H1 (cell line): Measurements from ENCODE around the gene FAHD1. TPM values are rescaled to one million over a fixed set of nuclear protein-coding genes. Genes with fewer than 3 reads are reported as not detected.

ENCODE experiments used
- CTCF ChIA-PET: fragments of 300-600 bp; sonication (Branson Sonifier 250); formaldehyde crosslinking; loops from one replicate; lab custom pipeline; 2021; ENCODE audit not compliant: partially characterized antibody; lab: Charles Lee
- POLR2A ChIA-PET: fragments of 300-600 bp; sonication (Branson Sonifier 250); formaldehyde crosslinking; loops from one replicate; lab custom pipeline; 2021; ENCODE audit warnings: inconsistent platforms; ENCODE audit not compliant: partially characterized antibody; lab: Charles Lee
- DNase-seq, 2 experiments: peaks; one replicate each; pipeline versions ENCODE4 v3.0.0 to v3.0.0-alpha.2; 2010 to 2022; ENCODE audit warnings: low spot score in 2 of 2, low read depth in 1 of 2, mixed read lengths in 1 of 2
- FAIRE-seq: peaks from 2 replicates; lab custom pipeline; 2011; peaks lifted over from hg19 to GRCh38; lab: Jason Lieb, UNC
- H2AFZ ChIP-seq: 2 replicates; pipeline ENCODE4 v1.8.1; 2012; ENCODE audit warnings: low read length, inconsistent platforms
- H2AK5ac ChIP-seq: 2 replicates; pipeline ENCODE4 v1.6.1; 2013; ENCODE audit warnings: low read depth, low read length
- H2BK120ac ChIP-seq: replicated peaks from 2 replicates; pipeline ENCODE3; 2013; ENCODE audit warnings: low read depth, low read length, inconsistent platforms
- H2BK12ac ChIP-seq: 2 replicates; pipeline ENCODE4 v1.6.1; 2013; ENCODE audit warnings: low read depth, low read length
- H2BK15ac ChIP-seq: 2 replicates; pipeline ENCODE4 v1.6.1; 2013; ENCODE audit warnings: low read length
- H2BK20ac ChIP-seq: 2 replicates; pipeline ENCODE4 v1.6.1; 2013; ENCODE audit warnings: low read length
- H2BK5ac ChIP-seq: 2 replicates; pipeline ENCODE4 v1.6.1; 2013; ENCODE audit warnings: low read depth, low read length
- H3K14ac ChIP-seq: 2 replicates; pipeline ENCODE4 v1.6.1; 2013; ENCODE audit warnings: inconsistent platforms; ENCODE audit not compliant: insufficient read length
- H3K18ac ChIP-seq: 2 replicates; pipeline ENCODE4 v1.6.1; 2013; ENCODE audit warnings: low read length; ENCODE audit errors: extremely low read depth
- H3K23ac ChIP-seq: 2 replicates; pipeline ENCODE4 v1.6.1; 2013; ENCODE audit warnings: inconsistent platforms; ENCODE audit not compliant: insufficient read length
- H3K23me2 ChIP-seq: 2 replicates; pipeline ENCODE4 v1.6.1; 2013; ENCODE audit warnings: low read depth, low read length
- H3K27ac ChIP-seq: 2 replicates; pipeline ENCODE4 v1.6.1; 2011; ENCODE audit warnings: low read depth, low read length, inconsistent platforms
- H3K27me3 ChIP-seq, 4 experiments: replicated peaks in 1 of 4; 1 replicate in 1 of 4; 2 replicates in 3 of 4; pipeline versions ENCODE4 v1.6.1 to v1.8.1; 2011 to 2013; ENCODE audit warnings: low read length in 3 of 4, mild to moderate bottlenecking in 3 of 4, inconsistent platforms in 2 of 4, mixed read lengths in 2 of 4, moderate library complexity in 1 of 4; ENCODE audit not compliant: control insufficient read depth in 3 of 4, insufficient read depth in 3 of 4; ENCODE audit errors: extremely low read depth in 1 of 4
- H3K36me3 ChIP-seq, 4 experiments: 2 replicates each; pipeline versions ENCODE4 v1.6.1 to v1.8.1; 2011 to 2013; ENCODE audit warnings: mild to moderate bottlenecking in 4 of 4, low read length in 3 of 4, moderate library complexity in 2 of 4, control low read depth in 1 of 4, inconsistent platforms in 1 of 4; ENCODE audit not compliant: insufficient read depth in 4 of 4, control insufficient read depth in 2 of 4
- H3K4ac ChIP-seq: replicated peaks from 2 replicates; pipeline ENCODE3; 2013; ENCODE audit warnings: low read length, low read depth, mixed read lengths, inconsistent platforms; ENCODE audit not compliant: insufficient read length
- H3K4me1 ChIP-seq, 4 experiments: replicated peaks in 1 of 4; 1 replicate in 1 of 4; 2 replicates in 3 of 4; pipeline versions ENCODE4 v1.6.1 to v1.8.1; 2011 to 2013; ENCODE audit warnings: low read length in 3 of 4, inconsistent platforms in 2 of 4, mixed read lengths in 1 of 4; ENCODE audit not compliant: insufficient read depth in 4 of 4, control insufficient read depth in 3 of 4
- H3K4me2 ChIP-seq, 2 experiments: 2 replicates each; pipeline versions ENCODE4 v1.6.1 to v1.8.1; 2011 to 2013; ENCODE audit warnings: low read depth in 2 of 2, low read length in 2 of 2, control low read depth in 1 of 2, inconsistent platforms in 1 of 2, mild to moderate bottlenecking in 1 of 2; ENCODE audit not compliant: insufficient read depth in 1 of 2
- H3K4me3 ChIP-seq, 4 experiments: fragments of 200-600, 300-600 bp in 1 of 4; sonication (generic), shearing (Covaris generic), sonication (Bioruptor Twin) in 1 of 4; 2 replicates each; pipeline versions ENCODE4 v1.5.1 to v1.8.1; 2011 to 2016; ENCODE audit warnings: low read length in 4 of 4, low read depth in 3 of 4, control low read depth in 2 of 4, inconsistent platforms in 2 of 4, mild to moderate bottlenecking in 2 of 4, mixed read lengths in 1 of 4, moderate library complexity in 1 of 4; ENCODE audit not compliant: insufficient read depth in 2 of 4; ENCODE audit errors: extremely low read depth in 1 of 4
- H3K56ac ChIP-seq: replicated peaks from 2 replicates; pipeline ENCODE3; 2013; ENCODE audit warnings: low read depth, mild to moderate bottlenecking, mixed read lengths, low read length, inconsistent platforms; ENCODE audit not compliant: insufficient read length
- H3K79me1 ChIP-seq: 2 replicates; pipeline ENCODE4 v1.6.1; 2013; ENCODE audit warnings: low read depth, low read length, control low read depth
- H3K79me2 ChIP-seq, 2 experiments: 2 replicates each; pipeline versions ENCODE4 v1.6.1 to v1.8.1; 2012 to 2013; ENCODE audit warnings: low read length in 2 of 2, mild to moderate bottlenecking in 2 of 2, inconsistent platforms in 1 of 2; ENCODE audit not compliant: insufficient read depth in 2 of 2, control insufficient read depth in 1 of 2
- H3K9ac ChIP-seq, 4 experiments: replicated peaks in 1 of 4; 1 replicate in 1 of 4; 2 replicates in 3 of 4; pipeline versions ENCODE4 v1.6.1 to v1.8.1; 2011 to 2013; ENCODE audit warnings: low read depth in 3 of 4, low read length in 3 of 4, control low read depth in 2 of 4, mild to moderate bottlenecking in 2 of 4, moderate library complexity in 2 of 4, inconsistent platforms in 1 of 4; ENCODE audit errors: extremely low read depth in 1 of 4
- H3K9me3 ChIP-seq, 2 experiments: 2 replicates each; pipeline versions ENCODE4 v1.6.1 to v1.8.1; 2012 to 2013; ENCODE audit warnings: mild to moderate bottlenecking in 2 of 2, moderate library complexity in 2 of 2, control low read depth in 1 of 2, inconsistent platforms in 1 of 2, low read depth in 1 of 2, low read length in 1 of 2, mixed read lengths in 1 of 2; ENCODE audit not compliant: insufficient read depth in 2 of 2
- H4K20me1 ChIP-seq, 2 experiments: replicated peaks in 1 of 2; 2 replicates each; pipeline versions ENCODE3 to v1.8.1; 2011 to 2013; ENCODE audit warnings: inconsistent platforms in 2 of 2, low read length in 2 of 2, mild to moderate bottlenecking in 1 of 2; ENCODE audit not compliant: insufficient read depth in 2 of 2, control insufficient read depth in 1 of 2
- H4K5ac ChIP-seq: 2 replicates; pipeline ENCODE4 v1.6.1; 2013; ENCODE audit warnings: low read length, low read depth, mixed read lengths, inconsistent platforms; ENCODE audit not compliant: insufficient read length
- H4K8ac ChIP-seq: 2 replicates; pipeline ENCODE4 v1.8.0; 2013; ENCODE audit warnings: mild to moderate bottlenecking, moderate library complexity, low read length, inconsistent platforms; ENCODE audit not compliant: insufficient read depth; ENCODE audit errors: extremely low read depth
- H4K91ac ChIP-seq: replicated peaks from 2 replicates; pipeline ENCODE3; 2013; ENCODE audit warnings: low read length, mixed read lengths, inconsistent platforms; ENCODE audit not compliant: insufficient read length
- BACH1 ChIP-seq: IDR thresholded peaks from 2 replicates; pipeline ENCODE4 v1.6.1; 2012; ENCODE audit warnings: low read length, improper control_type of control experiment
- CHD1 ChIP-seq: IDR thresholded peaks from 2 replicates; pipeline ENCODE4 v1.6.1; 2012; ENCODE audit warnings: low read depth, low read length, improper control_type of control experiment
- HDAC6 ChIP-seq: IDR thresholded peaks from one replicate; pipeline ENCODE4 v1.7.1; 2012; ENCODE audit warnings: low read depth, mild to moderate bottlenecking, inconsistent platforms, low read length, moderate library complexity
- JUND ChIP-seq: IDR thresholded peaks from 2 replicates; pipeline ENCODE4 v1.6.1; 2011; ENCODE audit warnings: mild to moderate bottlenecking, improper control_type of control experiment, low read length
- KDM4A ChIP-seq: IDR thresholded peaks from one replicate; pipeline ENCODE4 v1.7.1; 2012; ENCODE audit warnings: low read depth, mild to moderate bottlenecking, moderate library complexity, low read length, inconsistent platforms; ENCODE audit not compliant: severe bottlenecking
- KDM5A ChIP-seq: fragments of 200-600 bp; IDR thresholded peaks from 2 replicates; pipeline ENCODE4 v1.7.1; 2012; ENCODE audit warnings: mild to moderate bottlenecking, low read length, inconsistent platforms, mixed read lengths
- NANOG ChIP-seq: IDR thresholded peaks from 2 replicates; pipeline ENCODE4 v1.6.1; 2011; ENCODE audit warnings: low read length, low read depth, mild to moderate bottlenecking, inconsistent platforms; ENCODE audit not compliant: insufficient read depth, poor library complexity, severe bottlenecking
- SAP30 ChIP-seq: fragments of 300-600 bp; sonication (generic); IDR thresholded peaks from 2 replicates; pipeline ENCODE4 v1.7.1; 2012; ENCODE audit warnings: low read length, moderate library complexity, mild to moderate bottlenecking, inconsistent platforms; ENCODE audit not compliant: insufficient read depth, insufficient replicate concordance
- SIN3A ChIP-seq, 2 experiments: IDR thresholded peaks in 1 of 2; conservative IDR thresholded peaks in 1 of 2; 2 replicates each; pipeline ENCODE4 v1.6.1; 2011 to 2012; ENCODE audit warnings: low read length in 2 of 2, improper control_type of control experiment in 1 of 2, low read depth in 1 of 2, mild to moderate bottlenecking in 1 of 2
- SIX5 ChIP-seq: IDR thresholded peaks from 2 replicates; pipeline ENCODE4 v1.6.1; 2011; ENCODE audit warnings: mild to moderate bottlenecking, low read depth, low read length
- TBP ChIP-seq: IDR thresholded peaks from 2 replicates; pipeline ENCODE4 v1.6.1; 2011; ENCODE audit warnings: low read depth, low read length, improper control_type of control experiment
- WGBS, 2 experiments: shearing (Covaris generic) in 1 of 2; methylation state at CpG; one replicate each; pipeline versions ENCODE4 v1.1.6 to v1.1.7; 2013 to 2015; ENCODE audit warnings: low lambda C conversion rate in 2 of 2, mixed read lengths in 2 of 2, inconsistent platforms in 1 of 2, low coverage in 1 of 2, missing lambda C conversion rate in 1 of 2; ENCODE audit not compliant: insufficient replicate concordance in 2 of 2, insufficient coverage in 1 of 2, insufficient read length in 1 of 2; ENCODE audit errors: extremely low coverage in 1 of 2, missing lambda C conversion rate in 1 of 2; 5-methylcytosine and 5-hydroxymethylcytosine counted together
- polyA plus RNA-seq, 7 experiments: library from polyadenylated mRNA; depleted of rRNA in 3 of 7; stranded (reverse) in 5 of 7; unstranded in 2 of 7; fragments of >200 nt in 5 of 7; fragments of 200-250 nt in 2 of 7; gene quantifications; 1 replicate in 5 of 7; 2 replicates in 1 of 7; 4 replicates in 1 of 7; pipeline versions ENCODE4 v1.2.1 to v1.2.3, GENCODE V29; 2011 to 2013; ENCODE audit warnings: missing spikeins in 2 of 7, mixed read lengths in 2 of 7
- total RNA-seq: library from RNA; stranded (reverse); fragmentation: NEBNext Ultra II Directional; extraction: Animal tissue kit (Norgen Biotek cat#: 25700); gene quantifications from 2 replicates; pipeline ENCODE4 v1.2.1, GENCODE V29; 2021
- TF ChIP-seq, protein P1 (sequence below): IDR thresholded peaks from 2 replicates; pipeline ENCODE4 v1.6.1; 2012; ENCODE audit warnings: inconsistent platforms

Gene FAHD1
- total and polyA plus RNA-seq, 2 of the 8 experiments (the other 6 are each of a cell fraction or from before 2014, with no cell fraction given), result 20.4 to 31.9 TPM

DNA sequence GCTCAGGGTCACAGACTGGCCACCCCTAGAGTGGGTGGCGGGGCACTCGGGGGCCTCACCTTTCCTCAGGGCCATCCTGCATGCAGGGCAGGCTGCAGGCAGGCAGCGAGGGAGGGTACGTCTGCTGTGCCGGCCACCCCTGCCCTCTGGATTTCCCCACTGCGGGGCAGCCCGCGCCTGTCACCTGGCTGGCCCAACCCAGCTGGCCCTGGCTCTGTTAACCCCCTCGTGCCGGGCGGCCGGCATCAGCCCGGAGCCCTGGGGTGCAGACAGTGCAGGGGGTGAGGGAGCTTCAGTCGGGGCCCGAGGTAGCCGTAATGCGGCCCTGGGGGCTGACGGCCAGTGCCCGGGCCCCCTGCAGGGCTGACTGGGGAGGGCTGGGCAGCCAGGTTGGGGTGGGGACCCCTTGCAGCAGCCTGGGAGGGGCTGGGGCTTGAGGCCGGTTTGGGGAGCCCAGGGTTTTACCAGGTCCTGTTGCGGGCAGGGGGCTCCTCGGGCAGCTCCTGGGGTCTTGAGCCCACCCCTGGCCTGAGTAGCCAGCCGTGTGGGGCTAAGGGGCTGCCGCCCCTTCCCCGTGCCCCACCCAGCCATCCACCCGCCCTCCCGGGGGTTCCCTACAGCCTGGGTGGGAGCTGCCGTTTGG, 33.3 kb upstream of the FAHD1 start, which contains the start of gene IGFALS:
Gene IGFALS, minus strand, starts transcription at position 128 of the 643 bp plus-strand sequence. Its CDS starts 53 bp downstream, at position 75.
- Histone ChIP-seq H2BK20ac (no peak within 1 kb of the TSS), H3K79me2 (no peaks in the 10 kb centered on the region), H2BK12ac (no peak within 1 kb of the TSS), H3K14ac (no peak within 1 kb of the TSS), H2BK120ac (no peak within 1 kb of the TSS), H2BK5ac (no peak within 1 kb of the TSS), H4K5ac (no peak within 1 kb of the TSS), H4K91ac (no peak within 1 kb of the TSS), H3K18ac (no peak within 1 kb of the TSS), H2AK5ac (no peak within 1 kb of the TSS), H3K9me3 (peaks cover 8 to 12% of the 10 kb centered on the region in 2 experiments), H3K4me2 (no peak within 1 kb of the TSS), H3K27ac (no peak within 1 kb of the TSS), H3K9ac (no peak within 1 kb of the TSS), H3K27me3 (no peaks in the 10 kb centered on the region), H2AFZ (no peak within 1 kb of the TSS), H3K36me3 (peaks cover 0 to 22% (median 0%) of the 10 kb centered on the region in 4 experiments; a peak in 3 of 8 replicates), H3K4ac (no peak within 1 kb of the TSS), H3K56ac (no peak within 1 kb of the TSS), H3K4me3 (no peak within 1 kb of the TSS), H2BK15ac (no peak within 1 kb of the TSS), H4K8ac (peak within 1 kb of the TSS; percentile 68), H3K4me1 (no peaks in the 10 kb centered on the region), H3K23me2 (no peaks in the 10 kb centered on the region), H3K79me1 (no peaks in the 10 kb centered on the region; the same call in 1 of the 2 replicates), H3K23ac (no peak within 1 kb of the TSS), H4K20me1 (peaks cover 0 to 2% of the 10 kb centered on the region in 2 experiments)
- WGBS, 2 experiments, result 91% methylated on average over 14 of the region's 28 CpGs; no CpG with 5 or more reads in 1 of the 2 experiments
- no peak for FAIRE-seq
- CTCF ChIA-PET, result interaction anchor here (0.6 to 2.2 kb wide), 8 partner anchors 11 to 48 kb away, joined by 3 to 6 read pairs (median 5); partner anchors contain the start of genes EME2, MRPS34, NUBP2 and SPSB3
- POLR2A ChIA-PET, result interaction anchor here (3.3 to 4.2 kb wide), 3 partner anchors 11 to 22 kb away, joined by 19 to 26 read pairs (median 26); partner anchors contain the start of genes EME2, MRPS34, NME3 and NUBP2
- DNase-seq, result no peak
- TF ChIP-seq JUND (no peak), SIX5 (no peak), CHD1 (no peak), TBP (no peak), SAP30 (no peak), KDM5A (no peak), KDM4A (no peak), BACH1 (no peak), SIN3A (conservative IDR thresholded peaks at IDR 0.05 in 1 of 2, IDR thresholded peaks at IDR 0.05 in 1 of 2; ENCODE audit: low read depth in 1 of 2, low read length in 2 of 2) (no peak), HDAC6 (no peak), NANOG (no peak)
- TF ChIP-seq, protein P1, sequence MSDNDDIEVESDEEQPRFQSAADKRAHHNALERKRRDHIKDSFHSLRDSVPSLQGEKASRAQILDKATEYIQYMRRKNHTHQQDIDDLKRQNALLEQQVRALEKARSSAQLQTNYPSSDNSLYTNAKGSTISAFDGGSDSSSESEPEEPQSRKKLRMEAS, result no peak
